ENCODE data around the gene RBBP8NL. TPM values are rescaled to one million over a fixed set of nuclear protein-coding genes. Genes with fewer than 3 reads are reported as not detected.

Gene RBBP8NL
- total and polyA plus RNA-seq, 2 donors (not counting 3 experiments of a cell fraction or from before 2014, with no cell fraction given) = not detected

DNA sequence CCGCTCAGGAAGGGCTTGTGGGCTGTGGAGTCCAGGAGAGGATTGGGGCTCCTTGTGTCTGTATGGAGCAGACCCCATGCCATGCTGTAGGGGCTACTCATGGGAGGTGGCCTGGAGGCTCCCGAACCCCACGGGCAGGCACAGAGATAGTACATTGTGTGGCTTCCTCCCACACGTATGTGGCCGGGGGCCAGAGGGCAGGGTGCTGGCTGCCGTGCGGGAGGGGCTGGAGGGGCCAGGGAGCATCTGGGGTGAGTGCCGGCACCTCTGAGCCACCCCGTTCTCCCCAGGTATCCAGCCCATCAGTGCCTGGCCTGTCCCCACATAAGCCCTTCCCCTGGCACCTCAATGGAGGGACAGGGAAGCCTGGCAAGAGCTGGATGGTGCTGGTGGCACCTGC is 7.6 kb downstream of the RBBP8NL start:
- CTCF ChIA-PET = no interaction called here
- no peak for TF ChIP-seq MAX (IDR thresholded peaks at IDR 0.05; ENCODE audit: insufficient read depth, insufficient read length)
- no peak for TF ChIP-seq POLR2A (IDR thresholded peaks at IDR 0.05; ENCODE audit: low read depth, low read length)
- TF ChIP-seq EZH2 (IDR thresholded peaks at IDR 0.05; ENCODE audit: borderline replicate concordance, low read depth, low read length, severe bottlenecking) = no peak
- TF ChIP-seq CTCF (IDR thresholded peaks at IDR 0.05; ENCODE audit: extremely low read depth in 1 of 2, insufficient read depth in 1 of 2, low read depth in 1 of 2, low read length in 2 of 2) = no peak
- no peak for TF ChIP-seq POLR2AphosphoS5 (IDR thresholded peaks at IDR 0.05; ENCODE audit: insufficient read depth, low read depth, low read length)
- TF ChIP-seq GATA2 (IDR thresholded peaks at IDR 0.05; ENCODE audit: insufficient read depth, insufficient read length, low read depth, low read length) = no peak
- TF ChIP-seq FOS (IDR thresholded peaks at IDR 0.05; ENCODE audit: borderline replicate concordance, insufficient read depth, low read length) = no peak
- no peak for TF ChIP-seq MYC (IDR thresholded peaks at IDR 0.05; ENCODE audit: low read depth, low read length)
- TF ChIP-seq JUN (IDR thresholded peaks at IDR 0.05; ENCODE audit: borderline replicate concordance, insufficient read depth, insufficient read length, low read depth) = no peak
- Histone ChIP-seq H3K9ac (replicated peaks; ENCODE audit: extremely low read depth, insufficient read depth, low read length) (no peak overlapping the region), H3K9me1 (replicated peaks; ENCODE audit: control insufficient read depth, extremely low read depth, insufficient read depth, low read length) (no peaks in the 10 kb centered on the region), H3K79me2 (ENCODE audit: control insufficient read depth, insufficient read depth, low read length) (no peaks in the 10 kb centered on the region), H3K4me3 (replicated peaks in 1 of 3; ENCODE audit: insufficient read depth in 1 of 3, low read depth in 1 of 3, low read length in 3 of 3) (no peak overlapping the region), H3K27ac (ENCODE audit: insufficient read depth, low read depth, low read length) (no peak overlapping the region), H3K4me2 (ENCODE audit: insufficient read depth, low read length) (no peak overlapping the region), H3K27me3 (ENCODE audit: control insufficient read depth in 2 of 2, insufficient read depth in 2 of 2, low read length in 2 of 2) (no peaks in the 10 kb centered on the region), H3K9me3 (replicated peaks; ENCODE audit: control insufficient read depth, insufficient read depth, low read length) (no peaks in the 10 kb centered on the region), H3K36me3 (ENCODE audit: control insufficient read depth in 2 of 2, extremely low read depth in 1 of 2, insufficient read depth in 2 of 2, low read length in 2 of 2) (no peaks in the 10 kb centered on the region), H4K20me1 (replicated peaks; ENCODE audit: control insufficient read depth, extremely low read depth, insufficient read depth, low read length) (no peaks in the 10 kb centered on the region), H3K4me1 (ENCODE audit: control insufficient read depth, extremely low read depth, insufficient read depth, low read length) (no peaks in the 10 kb centered on the region), H2AFZ (ENCODE audit: low read depth, low read length) (no peak overlapping the region)
- intact Hi-C loops (cut with micrococcal nuclease) (no loop called here), dilution Hi-C loops (cut with MboI; ENCODE audit: extremely low pct_ligation_motif_present, low sequenced_read_pairs) (no loop called here)
- POLR2A ChIA-PET = no interaction called here
- no TSS peak for BruUV-seq (replicated peaks)
- no peak for DNase-seq (ENCODE audit: low read depth, low spot score)
- no peak for FAIRE-seq
